ENCODE results near the gene ZDHHC14.
"Not testable (repeated sequence)": the region's sequence is repeated elsewhere in the genome, so short reads cannot be mapped to it uniquely, and the experiment has no call there.

Gene ZDHHC14

GRCh38 chr6:157381631-157382621 lies 936 bp downstream of the ZDHHC14 start:
- DNase-seq: peak; percentile 76

GRCh38 chr6:157382821-157383220 lies 1.8 kb downstream of the ZDHHC14 start:
- no peak for DNase-seq

- no peak for DNase-seq
These were observed 2.5 kb downstream of the ZDHHC14 start for GRCh38 chr6:157383471-157383870.

GRCh38 chr6:157384962-157385361 lies 4.0 kb downstream of the ZDHHC14 start:
- DNase-seq: not testable (repeated sequence)

- DNase-seq: peak in 1 of 2 experiments; percentile 32
These were observed 4.5 kb downstream of the ZDHHC14 start for GRCh38 chr6:157385482-157385881.

- no peak for DNase-seq
These were observed 5.0 kb downstream of the ZDHHC14 start for GRCh38 chr6:157386023-157386422.

- DNase-seq: no peak
These were observed 5.5 kb downstream of the ZDHHC14 start for GRCh38 chr6:157386454-157386853.

- DNase-seq: no peak
These were observed 7.9 kb downstream of the ZDHHC14 start for GRCh38 chr6:157388924-157389323.

- DNase-seq: no peak
These were observed 9.5 kb downstream of the ZDHHC14 start for GRCh38 chr6:157390273-157391060.

GRCh38 chr6:157392927-157393668 lies 12.1 kb downstream of the ZDHHC14 start:
- DNase-seq: no peak

GRCh38 chr6:157393669-157394327 lies 12.8 kb downstream of the ZDHHC14 start:
- no peak for DNase-seq

GRCh38 chr6:157395199-157395598 lies 14.2 kb downstream of the ZDHHC14 start:
- DNase-seq: not testable (repeated sequence)

- DNase-seq: no peak
These were observed 15.0 kb downstream of the ZDHHC14 start for GRCh38 chr6:157396026-157396425.

- no peak for DNase-seq
These were observed 16.7 kb downstream of the ZDHHC14 start for GRCh38 chr6:157397660-157398059.

GRCh38 chr6:157398151-157398550 lies 17.2 kb downstream of the ZDHHC14 start:
- DNase-seq: no peak

GRCh38 chr6:157400676-157401075 lies 19.7 kb downstream of the ZDHHC14 start:
- DNase-seq: no peak

GRCh38 chr6:157401734-157402338 lies 20.8 kb downstream of the ZDHHC14 start:
- DNase-seq: no peak

- DNase-seq: no peak
These were observed 22.2 kb downstream of the ZDHHC14 start for GRCh38 chr6:157402996-157403685.

GRCh38 chr6:157403686-157404051 lies 22.7 kb downstream of the ZDHHC14 start:
- no peak for DNase-seq

- no peak for DNase-seq
These were observed 25.0 kb downstream of the ZDHHC14 start for GRCh38 chr6:157405986-157406385.

- DNase-seq: no peak
These were observed 25.7 kb downstream of the ZDHHC14 start for GRCh38 chr6:157406661-157407060.

All from activated T-cell treated with anti-CD3 and anti-CD28 coated beads, Interleukin-2, amount 50 U/mL, for 48 hours (primary cell).